Esophagus squamous epithelium (tissue), 5 donors: Measurements from ENCODE around the gene CYP17A1. TPM values are rescaled to one million over a fixed set of nuclear protein-coding genes. Genes with fewer than 3 reads are reported as not detected.
"Not testable (repeated sequence)": the region's sequence is repeated elsewhere in the genome, so short reads cannot be mapped to it uniquely, and the experiment has no call there.

Experiments
- DNase-seq: peaks from one replicate; lab custom pipeline; 2025; lab: John Stamatoyannopoulos, UW
- H3K27ac ChIP-seq, 4 donors: fragments of 200-600 bp; sonication (generic); one replicate each; pipeline ENCODE4 v1.5.1; 2016 to 2019; ENCODE audit warnings: mild to moderate bottlenecking in 1 of 4
- H3K27me3 ChIP-seq, 4 donors: fragments of 200-600 bp; sonication (generic); 1 replicate in 3 of 4; 2 replicates in 1 of 4; pipeline versions ENCODE4 v1.5.1 to v1.6.0; 2017 to 2021; ENCODE audit warnings: antibody characterized with exemption in 1 of 4
- H3K36me3 ChIP-seq, 3 donors: fragments of 200-600 bp; sonication (generic); one replicate each; pipeline ENCODE4 v1.5.1; 2016 to 2019
- H3K4me1 ChIP-seq, 3 donors: fragments of 200-600 bp; sonication (generic); one replicate each; pipeline ENCODE4 v1.5.1; 2017 to 2019
- H3K4me3 ChIP-seq, 4 donors: fragments of 200-600 bp; sonication (generic); 1 replicate in 3 of 4; 2 replicates in 1 of 4; pipeline ENCODE4 v1.5.1; 2016 to 2019; ENCODE audit warnings: mild to moderate bottlenecking in 2 of 4, moderate library complexity in 1 of 4
- H3K9me3 ChIP-seq, 3 donors: fragments of 200-600 bp; sonication (generic); one replicate each; pipeline ENCODE4 v1.5.1; 2016 to 2019
- CTCF ChIP-seq, 6 experiments: fragments of 450-650 bp in 4 of 6; fragments of 200-600 bp in 2 of 6; sonication (generic) in 2 of 6; IDR thresholded peaks; one replicate each; pipeline ENCODE4 v1.5.1; 2016 to 2019; ENCODE audit warnings: antibody characterized with exemption in 6 of 6, mild to moderate bottlenecking in 4 of 6, moderate library complexity in 4 of 6
- POLR2A ChIP-seq, 4 donors: fragments of 450-650 bp; IDR thresholded peaks; one replicate each; pipeline ENCODE4 v1.6.1; 2017; ENCODE audit warnings: antibody characterized with exemption in 4 of 4, mild to moderate bottlenecking in 4 of 4, moderate library complexity in 3 of 4
- WGBS, 2 donors: methylation state at CpG; one replicate each; pipeline ENCODE4 v1.1.5; 2018; 5-methylcytosine and 5-hydroxymethylcytosine counted together
- intact Hi-C: fragments of 100-400 bp; cut with DNase I; formaldehyde crosslinking; loops from one replicate; pipeline ENCODE4 v1.15.0; 2022
- total RNA-seq, 4 donors: library from RNA; depleted of rRNA; stranded (reverse); fragments of >200 nt; gene quantifications; one replicate each; pipeline ENCODE4 v1.1.0, GENCODE V29; 2016
- donor health status: DM: yes; HTN: yes; CAD: no.

Gene CYP17A1
- total RNA-seq, 4 donors from 2014 or later: not detected

- H3K36me3 ChIP-seq: no peaks in the 10 kb centered on the region
- peaks cover 0 to 12% (median 0%) of the 10 kb centered on the region in 4 donors for H3K27me3 ChIP-seq
- 78 to 86% methylated on average over 10 to 11 of the region's 11 CpGs for WGBS, 2 donors
- no peak overlapping the region for H3K27ac ChIP-seq
- TF ChIP-seq CTCF (IDR thresholded peaks at IDR 0.05) (no peak), POLR2A (IDR thresholded peaks at IDR 0.05) (no peak)
- H3K4me3 ChIP-seq: no peak overlapping the region
- DNase-seq: no peak
- peaks cover 0 to 9% (median 0%) of the 10 kb centered on the region in 3 donors for H3K9me3 ChIP-seq
- intact Hi-C loops: no loop called here
- H3K4me1 ChIP-seq: no peaks in the 10 kb centered on the region
Observed at GRCh38 chr10:102841827-102842345, 4.7 kb upstream of the CYP17A1 start.

GRCh38 chr10:102838276-102838927, 1.2 kb upstream of the CYP17A1 start:
- 70 to 80% methylated on average over 5 to 9 of the region's 9 CpGs for WGBS, 2 donors
- intact Hi-C loops: loop anchor here (5.0 to 10.0 kb wide), 2 partner anchors 64 to 226 kb away; no protein-coding TSS in a partner anchor
- DNase-seq, H3K36me3 ChIP-seq, H3K9me3 ChIP-seq, H3K27ac ChIP-seq, H3K4me3 ChIP-seq: not testable (repeated sequence)
- Histone ChIP-seq H3K4me1 (peaks cover 0 to 18% (median 0%) of the 10 kb centered on the region in 3 donors), H3K27me3 (peaks cover 0 to 29% (median 0%) of the 10 kb centered on the region in 4 donors)

GRCh38 chr10:102835007-102835482, 2.2 kb downstream of the CYP17A1 start:
- 20 to 73% methylated on average over 4 to 9 of the region's 11 CpGs for WGBS, 2 donors
- peaks cover 0 to 18% (median 0%) of the 10 kb centered on the region in 3 donors for H3K4me1 ChIP-seq
- no peak for DNase-seq
- TF ChIP-seq CTCF (IDR thresholded peaks at IDR 0.05): peak; percentile 58 to 86 (median 79)
- TF ChIP-seq POLR2A (IDR thresholded peaks at IDR 0.05): no peak
- peaks cover 0 to 19% (median 0%) of the 10 kb centered on the region in 4 donors for H3K27me3 ChIP-seq
- H3K4me3 ChIP-seq: no peak overlapping the region
- no peaks in the 10 kb centered on the region for H3K36me3 ChIP-seq
- no peak overlapping the region for H3K27ac ChIP-seq
- intact Hi-C loops: loop anchor here (5.0 to 10.0 kb wide), 2 partner anchors 67 to 230 kb away; no protein-coding TSS in a partner anchor
- peaks cover 0 to 9% (median 0%) of the 10 kb centered on the region in 3 donors for H3K9me3 ChIP-seq

- TF ChIP-seq CTCF (IDR thresholded peaks at IDR 0.05): no peak
- no peak for TF ChIP-seq POLR2A (IDR thresholded peaks at IDR 0.05)
- 41 to 66% methylated on average over 9 of the region's 9 CpGs for WGBS, 2 donors
- intact Hi-C loops: loop anchor here (10.0 kb wide), 1 partner anchor 231 kb away; no protein-coding TSS in a partner anchor
- Histone ChIP-seq H3K27ac (no peak overlapping the region), H3K4me3 (no peak overlapping the region), H3K4me1 (peaks cover 0 to 18% (median 0%) of the 10 kb centered on the region in 3 donors), H3K36me3 (no peaks in the 10 kb centered on the region), H3K27me3 (peaks cover 0 to 17% (median 0%) of the 10 kb centered on the region in 4 donors), H3K9me3 (peaks cover 0 to 9% (median 0%) of the 10 kb centered on the region in 3 donors)
- no peak for DNase-seq
Observed at GRCh38 chr10:102834143-102834542, 3.1 kb downstream of the CYP17A1 start.

GRCh38 chr10:102832987-102833386, 4.2 kb downstream of the CYP17A1 start:
- 72 to 85% methylated on average over 4 of the region's 4 CpGs for WGBS, 2 donors
- H3K36me3 ChIP-seq: no peaks in the 10 kb centered on the region
- no peak for TF ChIP-seq CTCF (IDR thresholded peaks at IDR 0.05)
- no peak for TF ChIP-seq POLR2A (IDR thresholded peaks at IDR 0.05)
- H3K27ac ChIP-seq: no peak overlapping the region
- peaks cover 0 to under 1% (median 0%) of the 10 kb centered on the region in 3 donors for H3K9me3 ChIP-seq
- no peak for DNase-seq
- H3K4me1 ChIP-seq: peaks cover 0 to 18% (median 0%) of the 10 kb centered on the region in 3 donors
- intact Hi-C loops: loop anchor here (10.0 kb wide), 1 partner anchor 232 kb away; no protein-coding TSS in a partner anchor
- H3K27me3 ChIP-seq: peaks cover 0 to 17% (median 0%) of the 10 kb centered on the region in 4 donors
- no peak overlapping the region for H3K4me3 ChIP-seq
